Uterus (tissue), 4 donors: Measurements from ENCODE around the gene USP38. TPM values are rescaled to one million over a fixed set of nuclear protein-coding genes. Genes with fewer than 3 reads are reported as not detected.

Source experiments
- DNase-seq, 2 donors: peaks; one replicate each; pipeline ENCODE4 v3.0.0-alpha.2; 2019 to 2020
- H3K27ac ChIP-seq, 2 donors: fragments of 200-600 bp; sonication (generic); 1 replicate in 1 of 2; 2 replicates in 1 of 2; pipeline ENCODE4 v1.5.1; 2016 to 2018
- H3K27me3 ChIP-seq, 2 donors: fragments of 200-600 bp; sonication (generic); one replicate each; pipeline ENCODE4 v1.5.1; 2018 to 2019; ENCODE audit warnings: control low read depth in 1 of 2
- H3K36me3 ChIP-seq, 2 donors: fragments of 200-600 bp; sonication (generic); one replicate each; pipeline ENCODE4 v1.5.1; 2019; ENCODE audit warnings: control low read depth in 1 of 2
- H3K4me1 ChIP-seq, 2 donors: fragments of 200-600 bp; sonication (generic); one replicate each; pipeline ENCODE4 v1.5.1; 2018 to 2019; ENCODE audit warnings: control low read depth in 1 of 2
- H3K4me3 ChIP-seq, 2 donors: fragments of 200-600 bp; sonication (generic); 1 replicate in 1 of 2; 2 replicates in 1 of 2; pipeline ENCODE4 v1.5.1; 2018 to 2019; ENCODE audit warnings: mild to moderate bottlenecking in 1 of 2
- H3K9me3 ChIP-seq, 2 donors: fragments of 200-600 bp; sonication (generic); one replicate each; pipeline ENCODE4 v1.5.1; 2019; ENCODE audit warnings: control low read depth in 1 of 2
- CTCF ChIP-seq, 4 experiments: fragments of 200-600 bp in 2 of 4; fragments of 450-650 bp in 2 of 4; sonication (generic) in 2 of 4; IDR thresholded peaks; one replicate each; pipeline ENCODE4 v1.5.1; 2016 to 2019; ENCODE audit warnings: antibody characterized with exemption in 4 of 4, mild to moderate bottlenecking in 2 of 4, moderate library complexity in 1 of 4
- POLR2A ChIP-seq, 2 donors: fragments of 450-650 bp; IDR thresholded peaks; one replicate each; pipeline ENCODE4 v1.6.1; 2016; ENCODE audit warnings: antibody characterized with exemption in 2 of 2, mild to moderate bottlenecking in 1 of 2, moderate library complexity in 1 of 2
- intact Hi-C: fragments of 100-400 bp; cut with DNase I; formaldehyde crosslinking; loops from one replicate; pipeline ENCODE4 v1.15.1; 2023; ENCODE audit warnings: low total_unique reads
- total RNA-seq, 4 donors: library from RNA; depleted of rRNA in 3 of 4; stranded (reverse); fragments of >200 nt in 3 of 4; gene quantifications; one replicate each; pipeline versions ENCODE4 v1.1.0 to v1.2.4, GENCODE V29; 2014 to 2023
- donor health status: DM: yes; HTN: yes; CAD: no.

The USP38 gene
- total RNA-seq, result 10 to 100 TPM in 3 of 4 donors, 1 to 10 TPM in 1; 6.7 to 34.9 (median 18.1) TPM

- intact Hi-C loops, result no loop called here
- TF ChIP-seq POLR2A (IDR thresholded peaks at IDR 0.05), result peak; percentile 59 to 62
- TF ChIP-seq CTCF (IDR thresholded peaks at IDR 0.05), result peak in 1 of 4 experiments; percentile 13
- Histone ChIP-seq H3K4me1 (no peaks in the 10 kb centered on the region), H3K4me3 (peak within 1 kb of the TSS; percentile 85 to 91), H3K27me3 (no peaks in the 10 kb centered on the region), H3K27ac (peak within 1 kb of the TSS; percentile 91 to 97), H3K36me3 (no peaks in the 10 kb centered on the region), H3K9me3 (no peaks in the 10 kb centered on the region)
- DNase-seq, result peak; percentile 89 to 92
Observed at GRCh38 chr4:143184503-143185252, at the start of gene USP38. Gene USP38 (plus strand): TSS chr4:143184917. CDS start chr4:143185451, 534 bp downstream.

GRCh38 chr4:143135358-143135757, 49.4 kb upstream of the USP38 start:
- Histone ChIP-seq H3K4me3 (no peak overlapping the region), H3K36me3 (no peaks in the 10 kb centered on the region), H3K27ac (no peak overlapping the region), H3K9me3 (no peaks in the 10 kb centered on the region), H3K27me3 (no peaks in the 10 kb centered on the region), H3K4me1 (no peaks in the 10 kb centered on the region)
- no peak for TF ChIP-seq CTCF (IDR thresholded peaks at IDR 0.05)
- TF ChIP-seq POLR2A (IDR thresholded peaks at IDR 0.05), result no peak
- intact Hi-C loops, result no loop called here
- no peak for DNase-seq

- intact Hi-C loops, result no loop called here
- TF ChIP-seq CTCF (IDR thresholded peaks at IDR 0.05) (no peak), POLR2A (IDR thresholded peaks at IDR 0.05) (no peak)
Observed at GRCh38 chr4:143140696-143141095, 44.0 kb upstream of the USP38 start.

GRCh38 chr4:143148521-143148920, 36.2 kb upstream of the USP38 start:
- Histone ChIP-seq H3K4me1 (no peaks in the 10 kb centered on the region), H3K36me3 (no peaks in the 10 kb centered on the region), H3K9me3 (peaks cover 0 to 22% of the 10 kb centered on the region in 2 donors), H3K4me3 (no peak overlapping the region), H3K27me3 (no peaks in the 10 kb centered on the region), H3K27ac (no peak overlapping the region)
- TF ChIP-seq POLR2A (IDR thresholded peaks at IDR 0.05) (no peak), CTCF (IDR thresholded peaks at IDR 0.05) (no peak)
- intact Hi-C loops, result no loop called here
- no peak for DNase-seq

More at GRCh38 chr4:143140696-143141095, 44.0 kb upstream of the USP38 start:
- no peaks in the 10 kb centered on the region for H3K4me1 ChIP-seq
- no peak for DNase-seq
- H3K36me3 ChIP-seq, result no peaks in the 10 kb centered on the region
- no peaks in the 10 kb centered on the region for H3K27me3 ChIP-seq
- no peak overlapping the region for H3K4me3 ChIP-seq
- H3K27ac ChIP-seq, result no peak overlapping the region
- H3K9me3 ChIP-seq, result peaks cover 0 to 6% of the 10 kb centered on the region in 2 donors

- intact Hi-C loops, result no loop called here
- Histone ChIP-seq H3K4me3 (no peak overlapping the region), H3K4me1 (no peaks in the 10 kb centered on the region), H3K27ac (no peak overlapping the region), H3K27me3 (no peaks in the 10 kb centered on the region), H3K36me3 (no peaks in the 10 kb centered on the region), H3K9me3 (peaks cover 0 to 29% of the 10 kb centered on the region in 2 donors)
- TF ChIP-seq CTCF (IDR thresholded peaks at IDR 0.05) (no peak), POLR2A (IDR thresholded peaks at IDR 0.05) (no peak)
- DNase-seq, result no peak
Observed at GRCh38 chr4:143156853-143157252, 27.9 kb upstream of the USP38 start.
